Smooth muscle cell of the brain vasculature (primary cell): ENCODE measurements around the gene ERP27.
A peak's percentile ranks its signal among the peaks of the same experiment; 100 is the strongest.

ENCODE experiments used
- DNase-seq: peaks from one replicate; pipeline ENCODE4 v3.0.0-alpha.2; 2012; ENCODE audit warnings: low read depth, low spot score

ERP27 gene

DNA sequence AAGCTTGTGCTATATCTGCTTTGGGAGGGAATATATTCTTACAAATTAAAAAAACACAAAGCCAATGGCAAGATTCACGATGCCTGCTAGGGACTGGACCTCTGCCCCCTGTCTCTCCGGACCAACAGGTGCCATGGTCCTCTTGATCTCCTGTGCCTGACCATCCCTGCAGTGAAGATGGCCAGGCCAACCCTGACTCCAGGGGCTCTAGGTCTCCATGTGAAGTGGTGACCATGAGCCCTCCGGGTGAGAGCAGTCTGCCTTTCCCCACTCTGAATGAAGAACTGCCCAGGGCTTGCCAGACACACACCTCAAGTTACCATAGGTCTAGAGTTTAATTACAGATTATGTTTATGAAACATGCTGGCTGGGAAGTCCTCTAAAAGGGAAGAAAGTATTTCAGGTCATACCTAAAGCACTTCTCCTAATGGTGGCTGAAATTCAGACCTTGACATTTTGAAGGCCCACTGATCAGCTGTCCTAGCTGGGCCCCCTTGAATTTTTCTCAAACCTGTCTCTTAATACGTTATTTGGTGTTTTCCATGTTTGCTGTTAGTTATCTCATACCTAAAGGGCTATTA is 21.7 kb upstream of the ERP27 start:
- DNase-seq, result no peak

- no peak for DNase-seq
These were observed 21.1 kb upstream of the ERP27 start for GRCh38 chr12:14959463-14959862.

- DNase-seq, result no peak
These were observed 20.7 kb upstream of the ERP27 start for GRCh38 chr12:14959126-14959440.

- no peak for DNase-seq
These were observed 20.2 kb upstream of the ERP27 start for GRCh38 chr12:14958361-14959125.

GRCh38 chr12:14957551-14958168 is 19.3 kb upstream of the ERP27 start:
- DNase-seq, result no peak

DNA sequence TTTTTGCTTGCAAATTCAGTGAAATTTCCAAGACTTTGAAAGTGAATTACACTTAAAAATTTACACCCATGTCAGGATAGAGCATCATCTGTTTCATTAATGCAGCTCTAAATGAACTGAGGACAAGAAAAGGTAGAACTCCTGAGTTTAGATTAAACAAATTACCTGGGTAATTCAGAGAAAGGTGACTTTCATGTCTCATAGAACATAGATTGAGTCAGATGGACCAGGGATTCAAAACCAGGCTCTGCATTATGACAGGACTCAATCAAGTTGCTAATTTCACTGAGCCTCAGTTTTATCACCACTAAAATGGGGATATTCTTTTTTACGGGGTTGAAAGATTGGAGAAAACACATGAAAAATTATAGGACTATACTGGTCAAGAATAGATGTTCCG is 18.6 kb upstream of the ERP27 start:
- no peak for DNase-seq

DNA sequence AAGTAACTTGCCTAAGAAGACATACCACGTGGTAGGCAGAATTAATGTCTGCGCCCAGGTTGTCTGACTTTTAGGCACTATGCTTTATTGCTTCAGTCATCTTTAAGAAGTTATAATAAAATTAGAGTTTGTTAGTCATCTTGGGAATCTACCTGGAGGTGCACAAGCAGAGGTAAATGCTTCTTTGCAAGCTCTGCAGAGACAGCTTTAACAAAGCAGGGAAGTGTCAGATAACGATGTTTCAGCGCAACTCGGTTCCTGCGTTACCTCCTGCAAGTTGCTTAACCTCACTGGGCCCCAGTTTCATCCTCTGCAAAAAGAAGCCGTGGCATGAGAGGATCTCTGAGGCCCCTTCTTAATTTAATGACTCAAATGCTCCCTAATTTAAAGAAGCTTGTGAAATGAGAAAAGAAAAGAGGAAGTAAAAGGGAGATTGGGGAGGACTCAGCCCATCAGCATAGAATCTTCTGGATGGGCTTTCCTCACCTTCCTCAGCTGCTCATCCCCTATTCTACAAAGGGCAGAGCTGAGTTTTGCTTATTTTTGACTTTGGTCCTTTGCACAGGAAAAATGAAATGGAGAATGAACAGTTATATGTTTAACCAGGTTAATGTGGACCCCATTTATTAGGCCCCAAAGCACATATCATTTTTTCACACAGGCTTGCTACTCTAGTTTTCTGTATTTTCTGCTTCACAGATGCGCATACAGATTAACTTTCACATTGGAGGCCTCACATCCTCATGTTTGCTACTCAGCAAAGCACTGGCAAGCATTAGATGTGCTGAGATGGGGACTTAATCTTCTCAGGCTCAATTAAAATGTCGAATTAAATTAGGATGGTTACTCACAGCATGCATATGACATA is 17.9 kb upstream of the ERP27 start:
- no peak for DNase-seq

- no peak for DNase-seq
These were observed 15.9 kb upstream of the ERP27 start for GRCh38 chr12:14954269-14954668.

DNA sequence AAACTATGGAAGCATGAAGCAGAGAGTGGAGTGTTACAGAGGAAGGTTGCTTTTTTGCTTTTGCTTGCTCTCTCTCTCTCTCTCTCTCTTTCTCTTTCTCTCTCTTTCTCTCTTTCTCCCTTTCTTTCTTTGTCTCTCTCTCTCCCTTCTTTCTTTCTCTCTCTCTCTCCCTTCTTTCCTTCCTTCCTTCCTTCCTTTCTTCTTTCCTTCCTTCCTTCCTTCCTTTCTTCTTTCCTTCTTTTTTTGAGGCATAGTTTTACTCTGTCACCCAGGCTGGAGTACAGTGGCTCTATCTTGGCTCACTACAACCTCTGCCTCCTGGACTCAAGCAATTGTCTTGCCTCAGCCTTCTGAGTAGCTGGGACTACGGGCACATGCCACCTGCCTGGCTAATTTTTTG is 15.4 kb upstream of the ERP27 start:
- no peak for DNase-seq

GRCh38 chr12:14952299-14952921 is 14.1 kb upstream of the ERP27 start:
- peak; percentile 72 for DNase-seq

DNA sequence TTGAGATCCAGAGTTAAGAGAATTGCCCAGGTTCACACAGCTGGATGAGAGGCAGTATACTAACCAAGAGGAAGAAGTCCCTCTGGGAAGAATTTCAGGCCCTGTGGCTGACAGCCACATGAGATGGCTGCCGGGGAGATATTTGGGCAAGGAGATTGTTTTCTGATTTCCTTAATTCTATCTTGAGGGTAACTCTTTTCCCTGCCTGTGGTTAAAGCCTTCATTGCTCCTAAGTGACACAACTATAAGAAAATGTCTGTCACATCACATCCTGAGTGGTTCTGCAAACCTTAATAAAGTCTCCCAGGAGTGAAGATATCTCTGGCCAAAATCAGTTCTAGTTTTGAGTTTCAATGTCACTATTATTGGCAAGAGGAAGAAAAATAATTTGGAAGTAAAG is 13.5 kb upstream of the ERP27 start:
- no peak for DNase-seq

GRCh38 chr12:14950982-14951746 is 12.8 kb upstream of the ERP27 start:
- no peak for DNase-seq

DNA sequence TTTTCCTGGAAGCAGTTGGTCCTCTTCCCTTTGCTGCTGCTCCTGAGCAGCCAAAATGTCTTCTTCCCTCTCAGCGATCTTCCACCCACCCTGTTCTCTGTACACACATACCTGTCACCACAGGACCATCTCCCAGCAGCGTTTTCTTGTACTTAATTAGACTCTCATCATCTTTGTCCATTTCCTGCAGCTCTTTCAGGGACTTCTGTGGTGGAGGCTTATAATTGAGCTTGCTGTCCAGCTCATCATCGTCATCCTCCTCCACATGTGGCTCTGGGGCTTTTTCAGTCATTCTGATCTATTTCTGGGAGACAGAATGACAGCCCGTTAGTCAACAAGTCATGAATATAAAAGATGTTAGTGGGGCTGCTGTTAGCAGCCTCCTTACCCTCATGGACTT is 12.1 kb upstream of the ERP27 start:
- no peak for DNase-seq

DNA sequence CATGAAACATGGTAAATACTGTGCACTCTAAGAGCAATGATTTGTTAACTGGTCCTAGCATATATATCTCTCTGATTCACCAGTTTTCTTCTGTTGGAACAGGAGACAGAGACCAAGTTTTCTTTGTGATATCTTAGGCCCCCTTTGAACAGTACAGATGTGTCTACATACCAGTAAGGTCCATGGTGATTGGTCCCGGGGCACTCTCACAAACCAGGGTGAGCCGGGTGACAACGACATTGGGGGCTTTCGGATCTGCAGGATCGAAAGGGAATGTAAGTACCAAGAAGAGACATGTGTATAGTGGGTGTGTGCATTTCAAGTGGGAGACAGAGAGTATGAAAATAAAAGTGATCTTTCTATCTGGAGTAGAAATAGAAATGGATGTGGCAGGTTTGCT is 11.3 kb upstream of the ERP27 start:
- no peak for DNase-seq

DNA sequence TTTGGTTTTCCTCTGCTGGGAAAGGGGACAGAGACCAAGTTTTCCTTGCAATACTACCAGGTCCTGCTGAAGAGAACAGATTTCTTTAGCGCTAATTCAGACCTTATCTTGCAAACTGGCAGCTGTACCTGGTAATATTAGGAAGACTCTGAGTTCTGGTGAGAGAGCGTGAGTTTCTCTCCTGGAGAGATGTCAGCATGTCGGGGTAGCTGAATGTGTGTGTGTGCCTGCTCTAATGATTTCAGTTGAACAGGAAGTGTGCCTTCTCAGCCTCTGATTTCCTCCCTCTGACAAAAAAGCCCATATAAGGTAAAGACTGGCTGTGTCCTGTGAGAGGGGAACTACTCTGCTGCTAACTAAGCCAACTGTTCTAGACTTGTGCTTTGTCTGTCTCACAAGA is 10.3 kb upstream of the ERP27 start:
- DNase-seq, result no peak

DNA sequence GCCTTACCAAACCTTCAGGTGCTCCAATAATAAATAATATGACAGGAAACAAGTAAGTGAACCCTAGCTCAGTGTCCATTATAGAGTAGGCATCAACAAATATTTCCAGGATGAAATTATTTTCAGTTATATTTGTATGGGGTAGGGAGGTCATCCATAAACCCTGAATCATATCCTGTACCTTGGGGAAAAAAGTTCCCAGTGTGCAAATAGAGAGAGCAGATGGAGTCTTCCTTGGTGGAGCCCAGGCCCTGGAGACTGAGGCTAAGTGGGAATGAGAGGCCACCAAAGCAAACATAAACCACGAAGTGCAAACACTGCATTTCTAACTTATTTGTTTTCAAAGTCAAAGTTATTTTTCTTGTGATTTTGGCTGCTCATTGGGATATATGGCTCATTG is 8.5 kb upstream of the ERP27 start:
- no peak for DNase-seq

DNA sequence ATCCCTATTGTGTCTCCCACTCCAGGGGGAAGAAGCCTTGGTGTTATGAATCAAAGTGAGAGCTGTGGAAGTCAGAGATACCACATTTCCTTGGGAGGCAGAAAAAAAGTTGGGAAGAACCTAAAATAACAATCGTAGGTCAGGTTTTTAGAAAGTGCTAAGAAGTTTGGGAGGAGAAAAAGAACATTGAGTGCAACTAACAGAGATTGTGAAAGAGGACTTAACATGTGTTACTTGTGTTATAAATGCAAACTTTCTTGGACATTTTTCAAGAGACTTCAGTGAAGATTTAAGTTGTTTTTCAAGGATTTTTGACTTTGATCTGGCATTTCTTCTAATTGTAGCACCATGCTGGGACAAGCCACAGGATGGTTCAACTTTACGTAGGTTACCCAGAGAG is 7.8 kb upstream of the ERP27 start:
- no peak for DNase-seq

GRCh38 chr12:14942196-14942931 is 4.0 kb upstream of the ERP27 start:
- no peak for DNase-seq

- DNase-seq, result no peak
These were observed 3.0 kb upstream of the ERP27 start for GRCh38 chr12:14941369-14941768.

GRCh38 chr12:14937689-14938088 is 648 bp downstream of the ERP27 start:
- no peak for DNase-seq

DNA sequence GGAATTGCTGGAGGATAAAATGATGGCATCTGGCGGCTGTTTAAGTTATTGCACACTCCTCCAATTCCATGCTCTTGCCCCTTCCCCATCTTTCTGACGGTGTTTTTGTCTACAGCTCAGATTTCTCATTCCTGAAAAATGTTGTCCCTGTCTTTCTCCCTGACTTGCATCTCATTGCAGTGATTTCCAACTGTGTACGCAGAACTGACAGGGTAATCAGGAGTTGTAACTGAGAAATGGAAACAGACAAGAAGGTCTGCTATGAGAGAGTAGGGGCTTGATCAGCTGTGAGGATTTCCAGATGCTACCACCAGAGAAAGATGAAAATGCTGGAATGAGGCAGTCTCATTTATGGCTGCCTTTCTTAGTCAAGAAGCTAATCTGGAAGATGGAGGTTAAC is 1.3 kb downstream of the ERP27 start:
- DNase-seq, result no peak
